DMS 273 (cell line): ENCODE results near the gene HPSE2.
"Not testable (repeated sequence)": the region's sequence is repeated elsewhere in the genome, so short reads cannot be mapped to it uniquely, and the experiment has no call there.

ENCODE experiments used
- DNase-seq: peaks from one replicate; lab custom pipeline; 2025; ENCODE audit not compliant: unreplicated experiment; lab: John Stamatoyannopoulos, UW

Gene HPSE2

GRCh38 chr10:99235658-99236626 lies at the start of gene HPSE2:
HPSE2 (minus strand) TSS chr10:99235852.
- no peak for DNase-seq

- DNase-seq = no peak
Observed at GRCh38 chr10:99280472-99280871, 44.8 kb upstream of the HPSE2 start.

GRCh38 chr10:99279626-99280111 lies 44.0 kb upstream of the HPSE2 start:
- peak; percentile 19 for DNase-seq

DNA sequence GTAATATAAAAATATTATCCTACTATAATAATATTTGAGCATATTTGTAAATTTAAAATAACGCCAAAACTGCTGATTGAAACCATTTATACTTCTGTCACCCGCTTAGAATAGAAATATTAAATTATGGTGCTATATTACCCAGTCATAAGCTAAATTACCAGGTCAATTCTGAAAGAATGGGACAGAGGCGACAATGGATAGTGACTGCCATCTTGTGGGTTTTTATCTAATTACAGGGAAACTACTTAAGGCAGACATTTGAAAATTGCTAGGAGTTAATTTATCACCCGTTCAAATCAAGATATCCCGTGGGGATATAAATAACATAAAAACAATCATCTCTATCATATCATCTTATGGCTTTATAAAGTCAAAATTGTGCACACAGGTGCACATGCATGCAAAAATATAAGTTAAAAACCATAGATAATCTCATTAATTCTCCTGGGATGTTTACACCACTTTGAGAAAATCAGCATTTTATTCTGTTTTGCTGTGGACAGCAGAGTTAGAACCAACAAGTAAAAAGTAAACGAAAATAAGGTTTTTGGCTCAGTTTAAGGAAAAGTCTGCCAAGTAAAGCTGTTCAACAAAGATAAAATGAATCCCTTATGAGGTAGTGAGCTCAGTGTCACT lies 41.3 kb upstream of the HPSE2 start:
- DNase-seq = peak; percentile 39

- no peak for DNase-seq
Observed at GRCh38 chr10:99266383-99266782, 30.7 kb upstream of the HPSE2 start.

- DNase-seq = no peak
Observed at GRCh38 chr10:99248824-99249223, 13.2 kb upstream of the HPSE2 start.

DNA sequence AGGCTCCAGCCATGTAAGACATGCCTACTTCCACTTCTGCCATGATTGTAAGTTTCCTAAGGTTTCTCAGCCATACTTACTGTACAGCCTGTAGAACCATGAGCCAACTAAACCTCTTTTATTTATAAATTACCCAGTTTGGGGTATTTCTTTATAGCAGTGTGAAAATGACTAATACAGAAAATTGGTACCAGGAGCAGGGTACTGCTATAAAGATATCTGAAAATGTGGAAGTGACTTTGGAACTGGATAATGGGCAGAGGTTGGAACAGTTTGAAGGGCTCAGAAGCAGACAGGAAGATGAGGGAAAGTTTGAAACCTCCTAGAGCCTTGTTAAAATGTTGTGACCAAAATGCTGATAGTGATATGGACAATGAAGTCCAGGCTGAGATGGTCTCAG lies 12.2 kb upstream of the HPSE2 start:
- not testable (repeated sequence) for DNase-seq

DNA sequence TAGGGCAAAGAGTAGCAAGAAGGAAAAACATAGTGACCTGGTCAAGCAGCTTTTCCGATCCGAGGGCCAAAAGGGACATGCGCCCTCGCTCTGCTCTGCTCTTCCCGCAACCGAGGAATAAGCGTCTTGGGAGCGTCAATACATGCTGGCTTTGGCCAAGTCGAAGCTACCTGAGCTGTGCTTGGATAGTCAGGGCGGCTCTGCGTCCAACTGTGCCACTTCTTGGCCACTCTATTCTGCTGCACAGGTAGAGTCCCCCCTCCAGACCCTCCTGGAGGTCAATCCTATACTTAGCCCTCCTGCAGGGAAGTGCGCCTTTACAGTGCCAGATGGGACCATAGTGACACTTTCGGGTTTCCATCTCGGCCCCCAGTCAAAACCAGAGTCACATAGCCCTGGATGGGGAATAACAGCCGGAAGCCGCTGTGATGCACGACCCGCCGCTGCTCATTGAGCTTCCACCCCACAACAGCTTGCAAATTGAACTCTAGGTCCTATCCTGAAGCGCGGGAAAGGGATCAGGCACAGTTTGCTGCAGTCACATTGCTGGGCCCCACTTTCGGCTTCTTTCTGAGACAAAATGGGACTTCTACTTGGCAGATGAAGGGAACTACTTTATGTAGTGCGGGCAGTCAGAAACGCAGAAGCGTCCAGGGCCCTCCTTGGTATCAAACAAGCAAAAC lies 1.1 kb upstream of the HPSE2 start:
- DNase-seq = no peak

DNA sequence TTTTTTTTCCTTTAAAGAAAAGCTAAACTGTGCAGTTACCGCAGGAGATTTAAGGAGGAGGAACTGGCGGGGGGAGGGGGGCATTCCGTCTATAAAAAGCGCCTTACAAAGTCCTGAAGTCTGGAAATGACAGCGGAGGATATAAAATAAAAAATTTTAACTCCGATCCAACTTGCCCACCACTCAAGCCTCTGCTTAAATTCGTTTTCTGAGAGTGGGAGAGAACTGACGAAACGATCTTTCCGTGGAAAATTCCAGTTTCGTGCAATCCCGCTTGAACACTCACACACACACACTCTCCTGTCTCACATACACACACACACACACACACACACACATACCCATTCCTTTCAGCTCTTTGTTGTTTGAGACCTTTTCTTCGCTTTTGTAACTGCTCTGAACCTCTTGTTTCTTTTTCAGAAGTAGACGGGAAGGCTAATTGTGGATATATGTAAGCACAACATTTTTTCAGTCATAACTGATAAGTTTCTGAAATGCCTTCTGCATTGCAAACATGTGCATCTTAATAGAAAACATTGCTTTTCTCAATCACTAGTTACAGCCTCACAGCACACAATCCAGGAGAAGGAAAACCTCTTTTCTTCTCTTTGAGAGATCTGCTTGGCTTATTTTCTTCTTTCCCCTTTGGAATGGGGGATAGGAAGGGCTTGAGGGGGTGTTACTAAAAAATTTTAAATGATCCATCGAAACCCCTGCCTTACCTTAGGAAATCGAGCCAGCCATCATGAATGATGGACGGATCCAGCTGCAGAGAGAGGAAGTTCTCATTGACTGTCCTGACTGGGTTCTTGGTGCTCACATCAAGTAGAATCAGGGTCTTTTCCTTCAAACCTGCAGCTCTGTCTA lies 628 bp downstream of the HPSE2 start:
- no peak for DNase-seq

DNA sequence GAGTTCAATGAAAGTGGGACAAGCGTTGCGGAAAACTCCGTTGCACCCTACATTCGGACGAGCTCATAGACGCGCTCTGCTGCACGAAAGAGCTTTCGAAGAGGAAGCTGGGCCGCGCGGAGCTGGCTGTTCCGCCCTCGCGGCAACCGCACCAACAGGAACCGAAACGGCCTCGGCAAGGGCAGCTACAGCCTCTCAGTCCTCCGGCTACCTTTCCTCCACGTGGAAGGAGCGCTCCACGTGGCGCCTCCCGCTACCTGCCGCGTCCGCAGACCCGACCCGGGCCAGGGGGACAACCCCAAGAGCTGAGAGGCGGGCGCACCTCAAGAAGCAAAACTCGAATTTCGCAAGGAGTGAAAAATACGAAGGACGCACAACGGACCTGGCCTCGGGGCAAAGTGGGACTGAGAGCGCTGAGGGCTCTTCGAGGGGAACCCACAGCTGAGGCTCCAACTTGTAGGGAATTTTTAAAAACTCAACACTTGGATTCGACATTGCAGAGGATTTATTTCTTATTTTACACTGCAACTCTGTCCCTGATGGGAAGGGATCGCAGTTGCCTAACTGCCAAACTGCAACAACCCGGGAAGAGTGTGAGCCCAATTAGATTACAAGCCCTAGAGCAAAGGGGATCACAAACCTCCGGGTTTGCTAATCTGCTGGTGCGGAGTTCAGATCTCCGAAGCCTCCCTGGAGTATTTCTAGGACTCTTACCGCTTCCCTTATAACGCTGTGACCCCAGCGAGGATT lies 1.4 kb downstream of the HPSE2 start:
- DNase-seq = peak; percentile 73

GRCh38 chr10:99233689-99234037 lies 2.0 kb downstream of the HPSE2 start:
- DNase-seq = no peak

GRCh38 chr10:99233000-99233688 lies 2.5 kb downstream of the HPSE2 start:
- peak; percentile 18 for DNase-seq

- peak; percentile 74 for DNase-seq
Observed at GRCh38 chr10:99232360-99232999, 3.2 kb downstream of the HPSE2 start.

- DNase-seq = no peak
Observed at GRCh38 chr10:99224766-99225165, 10.9 kb downstream of the HPSE2 start.

DNA sequence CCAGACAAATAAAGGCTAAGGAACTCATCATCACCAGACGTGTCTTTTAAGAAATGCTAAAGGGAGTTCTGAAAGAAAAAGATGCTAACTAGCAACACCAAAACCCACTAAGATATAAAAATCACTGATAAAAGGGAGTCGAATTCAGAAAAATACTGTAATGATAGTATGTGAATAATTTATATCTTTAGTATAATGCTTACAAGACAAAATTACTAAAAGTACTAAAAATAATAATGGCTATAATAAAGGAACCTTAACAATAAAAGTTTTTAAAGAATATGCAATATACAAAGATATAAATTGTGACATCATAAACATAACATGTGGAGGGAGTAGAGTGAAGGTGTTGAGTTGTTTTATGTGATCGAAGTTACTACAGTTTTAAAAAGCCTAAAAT lies 28.3 kb downstream of the HPSE2 start:
- DNase-seq = no peak

GRCh38 chr10:99203310-99203709 lies 32.3 kb downstream of the HPSE2 start:
- DNase-seq = no peak

DNA sequence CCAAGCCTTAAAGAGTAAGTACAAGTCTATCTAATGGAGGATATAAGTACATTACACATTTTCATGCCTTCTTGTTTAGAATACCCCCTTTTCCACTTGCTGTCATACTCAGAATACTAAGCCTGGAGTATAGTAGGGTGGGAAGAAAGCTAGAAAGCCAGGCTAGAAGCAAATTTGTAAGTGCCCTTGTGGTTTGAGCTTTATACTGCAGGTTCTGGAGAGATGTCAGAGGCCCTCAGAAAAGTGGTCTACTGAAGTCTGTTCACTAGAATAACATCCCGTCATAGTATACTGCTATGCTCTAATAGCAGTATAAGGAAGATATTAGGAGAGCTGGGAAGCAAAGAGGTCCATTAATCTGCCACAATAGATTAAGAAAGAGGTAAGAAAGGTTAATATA lies 62.7 kb downstream of the HPSE2 start:
- DNase-seq = no peak

DNA sequence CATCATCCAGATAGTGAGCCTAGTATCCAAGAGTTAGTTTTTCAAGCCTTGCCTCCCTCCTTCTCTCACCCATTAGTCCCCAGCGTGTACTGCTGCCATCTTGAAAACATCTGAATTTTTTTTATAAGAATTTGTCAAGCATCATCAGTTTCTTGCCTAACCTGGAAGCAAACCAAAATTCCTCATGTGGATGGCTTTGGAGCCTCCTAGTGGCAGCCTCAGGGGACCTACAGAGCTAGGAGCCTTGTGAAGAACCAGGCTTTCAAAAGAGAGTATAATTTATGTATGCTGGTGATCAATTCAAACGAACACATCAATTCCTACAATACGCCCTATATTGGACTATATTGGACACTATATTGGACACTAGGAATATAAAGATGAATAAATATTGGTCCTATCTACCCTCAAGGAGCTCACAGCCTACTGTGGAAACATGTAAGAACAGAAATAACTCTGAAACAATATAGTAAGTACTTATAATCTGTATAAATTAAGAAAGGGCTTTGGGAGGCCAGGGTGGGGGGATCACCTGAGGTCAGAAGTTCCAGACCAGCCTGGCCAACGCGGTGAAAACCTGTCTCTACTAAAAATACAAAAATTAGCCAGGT lies 63.4 kb downstream of the HPSE2 start:
- peak; percentile 72 for DNase-seq
